ENCODE measurements around the gene MYL10.

GRCh38 chr7:101602082-101602481 lies 27.0 kb downstream of the MYL10 start:
- no peak for TF ChIP-seq CTCF (IDR thresholded peaks at IDR 0.05; ENCODE audit: poor library complexity, severe bottlenecking)
- TF ChIP-seq REST (IDR thresholded peaks at IDR 0.05; ENCODE audit: borderline replicate concordance), result no peak
- no peak for TF ChIP-seq EZH2 (IDR thresholded peaks at IDR 0.05; ENCODE audit: borderline replicate concordance, insufficient read depth, low read length, poor library complexity, severe bottlenecking)
- no peak for TF ChIP-seq POLR2AphosphoS5 (IDR thresholded peaks at IDR 0.05)
- no peak for TF ChIP-seq EP300 (conservative IDR thresholded peaks at IDR 0.05; ENCODE audit: poor library complexity, severe bottlenecking)

Data from neural cell (in vitro differentiated cells).